GM19452 (cell line): Measurements from ENCODE around the gene INHA.

Experiments
- ATAC-seq: cut with Tn5 transposase; IDR thresholded peaks from one replicate; pipeline ENCODE4 v1.9.1; 2021; ENCODE audit not compliant: unreplicated experiment

Gene INHA

DNA sequence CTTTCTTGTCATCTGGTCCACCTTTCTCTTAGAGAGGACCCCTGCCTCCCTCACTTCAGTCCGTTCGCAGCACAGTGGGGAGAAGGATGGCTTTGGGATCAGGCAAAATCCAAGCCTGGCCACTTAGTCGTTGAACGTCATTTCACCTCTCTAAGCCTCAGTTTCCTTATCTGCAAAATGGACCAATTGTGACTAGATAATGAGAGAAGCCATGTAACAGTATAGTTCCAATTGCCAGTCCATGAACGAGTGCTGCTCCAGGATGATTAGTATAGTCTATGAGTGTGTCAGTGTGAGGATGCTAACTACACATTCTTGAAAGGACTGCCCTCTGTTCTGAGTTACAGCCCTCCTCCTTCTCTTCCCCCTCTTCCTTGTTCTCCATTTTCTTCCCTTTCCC is 1.1 kb downstream of the INHA start:
- ATAC-seq, result no peak

DNA sequence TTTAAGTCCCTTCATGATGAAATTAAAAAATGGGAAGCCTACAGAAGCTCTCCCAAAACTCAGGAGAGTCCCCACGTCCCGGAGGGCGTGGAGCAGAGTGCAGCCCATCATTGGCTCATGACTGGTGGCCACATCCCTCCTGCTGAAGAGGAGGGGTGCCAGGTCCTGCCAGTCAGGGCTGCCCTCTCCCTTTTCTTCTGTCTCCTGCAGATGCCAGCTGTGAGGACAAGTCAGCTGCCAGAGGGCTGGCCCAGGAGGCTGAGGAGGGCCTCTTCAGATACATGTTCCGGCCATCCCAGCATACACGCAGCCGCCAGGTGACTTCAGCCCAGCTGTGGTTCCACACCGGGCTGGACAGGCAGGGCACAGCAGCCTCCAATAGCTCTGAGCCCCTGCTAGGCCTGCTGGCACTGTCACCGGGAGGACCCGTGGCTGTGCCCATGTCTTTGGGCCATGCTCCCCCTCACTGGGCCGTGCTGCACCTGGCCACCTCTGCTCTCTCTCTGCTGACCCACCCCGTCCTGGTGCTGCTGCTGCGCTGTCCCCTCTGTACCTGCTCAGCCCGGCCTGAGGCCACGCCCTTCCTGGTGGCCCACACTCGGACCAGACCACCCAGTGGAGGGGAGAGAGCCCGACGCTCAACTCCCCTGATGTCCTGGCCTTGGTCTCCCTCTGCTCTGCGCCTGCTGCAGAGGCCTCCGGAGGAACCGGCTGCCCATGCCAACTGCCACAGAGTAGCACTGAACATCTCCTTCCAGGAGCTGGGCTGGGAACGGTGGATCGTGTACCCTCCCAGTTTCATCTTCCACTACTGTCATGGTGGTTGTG is 2.6 kb downstream of the INHA start:
- no peak for ATAC-seq

DNA sequence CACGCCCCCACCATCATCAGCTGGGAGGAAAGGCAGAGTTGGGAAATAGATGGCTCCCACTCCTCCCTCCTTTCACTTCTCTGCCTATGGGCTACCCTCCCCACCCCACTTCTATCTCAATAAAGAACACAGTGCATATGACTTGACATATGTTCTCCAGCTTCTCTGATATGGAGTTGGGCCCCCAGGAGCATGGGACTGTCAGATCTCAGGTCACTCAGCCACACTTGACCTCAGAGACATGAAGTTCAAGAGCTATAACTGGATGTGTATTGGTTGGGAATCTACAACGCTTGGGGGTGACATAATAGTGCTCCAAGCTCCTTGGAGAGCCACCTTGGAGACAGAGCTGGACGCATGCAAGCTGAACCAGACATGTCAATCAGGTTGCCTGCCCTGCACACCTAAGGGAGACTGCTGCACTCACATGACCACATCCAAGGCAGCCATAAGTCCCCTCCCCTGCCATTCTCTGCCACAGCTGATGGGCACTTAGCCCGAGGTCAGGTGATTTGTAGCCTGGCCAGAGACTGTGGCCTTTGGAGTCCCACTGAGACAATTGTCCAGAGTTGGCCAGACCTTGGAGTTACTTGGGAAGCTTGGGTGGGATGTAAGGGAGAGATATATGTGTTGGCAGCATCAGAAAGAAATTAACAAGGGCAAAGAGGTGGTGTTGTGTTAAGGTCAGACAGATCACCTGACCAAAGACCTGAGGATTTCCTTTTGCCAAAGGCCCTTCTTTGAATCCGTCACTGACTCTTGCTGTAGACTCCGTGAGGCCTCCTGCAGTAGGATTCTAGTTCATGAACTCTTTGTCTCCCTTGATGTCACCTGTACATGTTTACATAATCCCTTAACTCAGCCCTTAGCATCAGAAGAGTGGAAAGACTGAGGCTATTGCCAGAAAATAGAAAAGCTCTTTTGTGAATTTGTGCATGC is 3.7 kb downstream of the INHA start:
- no peak for ATAC-seq

DNA sequence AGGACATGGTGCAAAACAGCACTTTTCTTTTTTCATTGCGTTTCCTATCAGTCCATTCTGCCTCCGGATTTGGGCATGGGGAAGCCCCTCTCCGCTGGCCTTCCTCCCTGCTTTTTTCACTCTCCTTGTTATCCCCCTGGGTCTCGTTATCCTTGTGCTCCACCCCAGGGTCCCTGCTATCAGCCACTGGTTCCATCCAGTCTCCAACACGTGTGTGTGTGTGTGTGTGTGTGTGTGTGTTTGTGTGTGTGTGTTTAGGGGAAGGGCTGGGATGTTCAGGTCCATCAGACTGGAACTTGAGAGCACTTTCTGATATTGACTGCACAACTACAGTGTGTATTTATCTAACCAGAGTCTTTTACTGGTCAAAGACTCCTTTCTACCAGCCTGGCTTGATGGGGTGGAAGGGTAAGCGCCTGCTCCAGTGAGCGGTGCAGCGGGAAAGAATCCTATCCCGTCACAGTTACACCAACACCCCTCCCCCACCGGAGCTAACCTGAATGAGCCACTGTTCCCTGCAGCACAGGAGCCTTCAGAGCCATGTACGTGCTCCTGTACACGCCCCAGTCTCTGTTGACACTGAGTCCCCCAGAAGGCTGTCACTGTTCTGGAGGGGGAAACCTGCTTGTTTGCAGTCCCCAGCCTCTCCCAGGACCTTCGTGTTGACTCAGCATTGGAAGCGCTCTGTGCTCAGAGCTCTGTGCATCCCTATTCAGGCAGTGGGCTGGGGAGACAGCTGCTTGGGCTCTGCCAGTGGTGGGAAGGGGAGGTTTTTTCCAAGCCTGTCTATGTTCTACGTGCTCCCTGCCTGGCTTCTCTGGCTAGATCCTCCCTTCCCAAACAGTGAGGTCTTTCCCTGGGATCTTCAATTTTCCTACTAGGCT is 4.6 kb downstream of the INHA start:
- no peak for ATAC-seq

DNA sequence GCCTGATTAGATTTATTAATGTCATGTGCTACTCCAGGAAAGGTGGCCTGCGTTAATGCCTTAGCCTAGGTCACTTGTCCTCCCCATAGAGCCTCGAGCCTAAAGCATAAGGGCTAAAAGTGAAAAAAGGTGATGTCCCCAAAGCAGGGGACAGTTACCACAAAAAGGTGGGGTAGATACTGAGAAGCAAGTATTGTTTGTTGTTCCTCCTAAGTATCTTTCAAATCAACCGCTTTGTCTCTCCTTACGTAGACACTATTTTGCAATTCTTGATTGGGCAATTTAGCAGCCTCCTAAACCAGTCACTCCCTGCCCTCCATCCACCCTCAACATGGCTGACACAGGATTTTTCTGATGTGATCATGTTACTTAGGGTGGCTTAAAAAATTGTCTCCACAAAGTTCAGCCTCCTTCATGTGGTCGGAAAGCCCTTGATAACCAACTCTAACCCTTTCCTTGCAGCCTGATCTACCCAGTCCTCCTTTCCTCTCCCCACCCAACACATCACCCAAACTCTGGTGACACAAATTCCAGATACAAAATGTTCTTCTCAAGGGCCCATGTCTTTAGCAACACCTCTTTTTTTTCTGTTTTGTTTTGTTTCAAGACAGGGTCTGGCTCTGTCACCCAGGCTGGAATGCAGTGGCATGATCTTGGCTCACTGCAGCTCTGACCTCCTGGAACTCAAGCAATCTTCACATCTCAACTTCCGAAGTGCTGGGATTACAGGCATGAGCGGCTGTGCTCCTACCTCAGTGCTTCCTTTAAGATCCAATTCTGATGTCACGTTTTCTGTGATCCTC is 6.9 kb downstream of the INHA start:
- no peak for ATAC-seq

DNA sequence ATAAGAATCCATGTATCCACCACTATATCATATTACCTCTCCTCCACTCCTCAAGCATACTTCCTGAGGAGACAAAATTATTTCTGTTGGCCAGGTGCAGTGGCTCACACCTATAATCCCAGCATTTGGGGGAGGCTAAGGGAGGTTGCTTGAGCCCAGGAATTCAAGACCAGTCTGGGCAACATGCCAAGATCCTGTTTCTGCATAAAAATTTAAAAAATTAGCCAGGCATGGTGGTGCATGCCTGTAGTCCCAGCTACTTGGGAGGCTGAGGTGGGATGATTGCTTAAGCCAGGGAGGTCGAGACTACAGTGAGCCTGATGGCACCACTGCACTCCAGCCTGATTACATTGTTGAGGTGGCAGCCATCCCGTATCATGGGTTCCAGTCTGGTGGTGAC is 9.2 kb downstream of the INHA start:
- ATAC-seq, result no peak

DNA sequence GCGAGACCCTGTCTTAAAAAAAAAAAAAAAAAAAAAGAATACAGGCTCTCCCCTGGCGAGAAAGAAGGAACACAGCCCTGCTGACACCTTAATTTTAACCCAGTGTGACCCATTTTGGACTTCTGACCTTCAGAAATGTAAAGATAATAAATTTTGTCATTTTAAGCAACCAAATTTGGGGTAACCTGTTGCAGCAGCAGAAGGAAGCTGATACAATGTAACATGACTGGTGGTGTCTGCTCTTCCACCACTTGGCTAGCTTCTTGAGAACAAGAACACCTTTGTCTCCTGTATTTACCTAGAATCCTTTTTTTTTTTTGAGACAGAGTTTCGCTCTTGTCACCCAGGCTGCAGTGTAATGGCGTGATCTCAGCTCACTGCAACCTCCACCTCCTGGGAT is 19.0 kb downstream of the INHA start:
- no peak for ATAC-seq

DNA sequence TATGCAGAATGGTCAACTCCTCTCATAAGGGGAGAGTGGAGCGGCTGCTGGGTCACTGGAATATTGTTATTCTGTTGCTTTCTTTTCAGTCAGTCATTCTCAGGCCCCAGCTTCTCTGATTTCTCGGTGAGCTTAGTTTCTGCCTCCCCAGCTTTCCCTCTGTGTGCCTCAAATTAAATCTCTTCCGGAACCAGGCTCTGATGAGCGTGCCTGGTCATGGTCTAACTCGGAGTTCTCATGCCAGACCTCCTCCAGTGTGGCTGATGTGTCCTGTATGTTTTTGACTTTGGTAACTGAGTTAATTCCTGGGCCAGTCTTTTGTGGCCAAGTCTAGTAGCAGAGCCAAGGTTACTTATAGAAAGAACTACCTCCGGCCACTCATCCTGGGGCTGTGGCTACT is 20.6 kb downstream of the INHA start:
- no peak for ATAC-seq

DNA sequence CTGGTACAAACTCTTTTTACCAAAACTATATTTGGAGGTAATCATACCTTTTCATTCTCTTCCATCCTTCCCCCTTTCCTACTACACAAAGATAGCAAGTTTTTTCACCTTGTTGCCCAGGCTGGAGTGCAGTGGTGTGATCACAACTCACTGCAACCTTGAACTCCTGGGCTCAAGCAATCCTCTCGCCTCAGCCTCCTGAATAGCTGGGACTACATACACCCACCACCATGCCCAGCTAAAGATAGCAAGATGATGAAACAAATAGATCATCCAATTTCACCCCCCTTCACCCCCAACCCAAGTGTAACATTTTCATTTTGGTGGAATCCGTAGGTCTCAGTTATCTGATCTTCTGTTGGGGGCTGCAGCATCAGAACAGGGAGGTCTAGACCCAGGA is 21.0 kb downstream of the INHA start:
- ATAC-seq, result no peak

DNA sequence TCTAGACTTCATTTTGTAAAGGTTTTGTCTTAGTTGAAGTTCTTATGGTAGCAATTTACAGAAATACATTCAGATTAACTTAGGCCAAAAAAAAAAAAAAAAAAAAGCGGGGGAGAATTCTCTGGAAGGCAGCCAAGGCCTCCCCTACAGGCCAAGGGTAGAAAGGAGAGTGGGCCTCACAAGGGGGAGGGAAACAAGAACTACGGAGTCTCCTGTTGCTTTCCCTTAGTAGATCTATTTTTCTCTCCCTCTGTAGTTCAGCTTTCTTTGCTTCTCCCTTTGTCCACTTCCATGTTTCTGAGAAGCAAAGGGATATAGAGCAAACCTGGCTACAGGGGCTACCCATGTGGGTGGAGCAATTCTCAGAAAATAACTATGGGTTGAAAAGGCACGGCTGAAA is 23.1 kb downstream of the INHA start:
- ATAC-seq, result no peak

DNA sequence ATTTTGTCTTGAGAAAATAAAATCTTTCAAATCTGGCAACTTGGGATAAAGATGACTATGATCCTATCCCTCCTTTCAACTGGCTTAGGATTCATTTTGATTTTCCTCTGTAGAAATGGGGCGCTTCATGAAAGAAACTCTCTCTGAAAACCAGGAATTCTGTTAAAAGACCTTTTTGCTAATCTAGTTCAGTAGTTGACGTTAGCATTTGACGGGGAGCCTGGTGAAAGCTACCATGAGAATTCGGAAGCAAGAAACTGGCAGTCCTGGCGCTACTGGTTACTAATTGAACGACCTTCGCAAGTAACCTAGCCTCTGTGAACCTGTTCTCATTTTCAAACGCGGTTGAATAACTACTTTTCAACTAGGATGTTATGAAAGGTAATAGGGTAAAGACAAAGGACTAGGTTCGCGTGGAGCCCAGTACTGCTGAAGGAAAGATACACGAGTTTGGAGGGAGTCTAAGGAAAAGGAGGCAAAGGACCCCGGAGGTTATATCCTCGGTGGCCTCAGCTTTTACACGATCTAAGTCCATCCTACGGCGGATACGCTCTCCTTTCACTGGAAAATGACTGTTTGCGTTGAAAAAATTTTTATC is 24.9 kb downstream of the INHA start:
- ATAC-seq, result peak; percentile 2

DNA sequence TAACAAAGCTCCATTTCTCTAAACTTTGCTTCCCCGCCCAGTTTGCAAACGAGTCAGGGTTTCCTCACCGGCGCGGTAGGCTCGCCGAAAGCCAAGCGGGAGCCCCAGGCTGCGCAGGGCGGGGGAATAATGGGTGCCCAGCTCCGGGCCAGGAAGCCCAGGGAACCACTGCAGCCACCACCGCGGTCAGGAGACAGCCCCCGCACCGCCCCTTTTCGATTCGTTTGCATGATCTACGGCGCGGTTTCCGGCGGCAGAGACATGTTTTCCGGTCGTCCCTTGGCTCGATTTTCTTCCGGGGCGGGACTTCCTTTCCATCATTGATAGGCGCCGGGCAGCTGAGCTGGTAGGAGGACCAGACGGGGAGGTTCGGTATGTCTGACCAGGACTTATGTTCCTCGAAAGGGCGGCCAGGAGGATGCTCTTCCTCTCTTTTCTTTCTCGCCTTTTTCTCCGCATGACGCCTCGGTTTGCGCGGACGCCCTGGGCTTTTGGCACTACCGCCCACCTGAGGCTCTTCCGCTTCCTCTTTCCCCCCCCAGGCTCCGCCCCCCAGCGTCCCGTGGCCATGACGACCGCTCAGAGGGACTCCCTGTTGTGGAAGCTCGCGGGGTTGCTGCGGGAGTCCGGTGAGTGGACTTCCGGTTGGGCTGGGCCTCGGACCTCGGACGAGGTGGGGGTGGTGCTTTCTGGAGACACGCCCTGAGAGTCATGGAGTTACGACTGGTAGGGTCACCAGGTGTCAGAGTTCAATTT is 25.6 kb downstream of the INHA start, which contains the start of gene STK11IP:
Gene STK11IP (plus strand): TSS at position 306 of the 756 bp plus-strand sequence. CDS start 263 bp downstream, at position 569.
- ATAC-seq, result peak; percentile 89

DNA sequence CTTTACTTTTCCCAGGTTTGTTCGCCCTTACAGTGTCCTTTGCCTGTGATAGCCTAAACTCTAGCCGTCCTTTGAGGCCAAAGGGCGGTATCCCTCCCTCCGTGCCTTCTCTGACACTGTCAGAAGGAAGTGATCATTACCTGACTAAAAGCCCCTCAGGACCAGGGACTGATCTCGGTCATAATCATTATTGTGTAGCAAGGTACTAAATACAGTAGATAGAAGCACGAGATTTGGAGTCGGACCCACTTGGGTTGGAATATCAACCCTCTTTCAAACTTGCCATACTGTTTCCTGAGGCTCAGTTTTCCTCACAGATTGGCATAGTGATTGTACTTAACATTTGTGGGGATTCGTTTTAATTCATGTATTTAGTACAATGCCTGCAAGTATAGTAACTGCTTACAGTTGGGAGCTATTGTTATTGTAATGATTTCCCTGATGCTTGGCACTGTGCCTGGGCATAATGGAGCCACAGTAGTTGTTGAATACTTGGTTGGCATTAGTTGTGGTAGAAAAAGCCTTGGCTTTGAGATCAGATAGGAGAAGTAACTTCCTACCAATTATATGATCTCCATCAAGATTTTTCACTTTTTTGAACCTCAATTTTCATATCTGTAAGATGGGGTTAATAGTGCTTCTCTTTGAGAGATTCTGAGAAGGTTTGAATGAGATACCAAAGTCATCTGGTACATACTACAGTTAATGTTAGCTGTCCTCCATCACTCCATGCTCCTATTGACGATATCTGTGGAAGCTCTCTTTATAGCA is 26.4 kb downstream of the INHA start:
- no peak for ATAC-seq

DNA sequence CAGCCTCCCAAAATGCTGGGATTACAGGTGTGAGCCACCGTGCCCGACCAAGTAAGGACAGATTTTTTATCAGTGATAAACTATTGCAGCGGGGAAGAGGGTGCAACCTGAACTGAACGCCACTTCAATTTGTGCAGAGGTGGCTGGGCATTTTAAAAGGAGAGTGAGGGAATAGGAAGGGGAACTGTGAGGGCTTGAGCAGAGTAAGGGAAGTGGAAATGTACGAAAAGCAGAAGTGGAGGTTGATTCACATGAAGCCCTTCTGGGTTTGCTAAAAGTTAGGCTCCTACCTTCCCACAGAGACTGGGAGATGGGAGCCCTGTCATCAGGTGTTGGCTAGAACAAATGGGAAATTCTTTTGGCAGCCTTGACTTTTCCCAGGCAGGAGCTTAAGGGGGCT is 31.7 kb downstream of the INHA start:
- no peak for ATAC-seq

DNA sequence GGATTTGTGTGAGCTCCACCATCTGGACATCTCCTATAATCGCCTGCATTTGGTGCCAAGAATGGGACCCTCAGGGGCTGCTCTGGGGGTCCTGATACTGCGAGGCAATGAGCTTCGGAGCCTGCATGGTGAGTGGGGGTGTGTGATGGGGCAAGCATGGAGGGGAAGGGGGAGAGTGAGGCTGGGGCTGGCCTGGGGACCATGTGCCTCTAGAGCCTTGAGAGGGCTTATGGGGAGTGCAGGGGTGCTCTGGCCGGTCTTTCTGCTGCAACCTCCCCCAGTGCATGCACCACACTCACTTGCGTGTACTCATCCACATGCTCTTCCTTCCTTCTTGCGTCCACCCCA is 33.5 kb downstream of the INHA start:
- no peak for ATAC-seq

DNA sequence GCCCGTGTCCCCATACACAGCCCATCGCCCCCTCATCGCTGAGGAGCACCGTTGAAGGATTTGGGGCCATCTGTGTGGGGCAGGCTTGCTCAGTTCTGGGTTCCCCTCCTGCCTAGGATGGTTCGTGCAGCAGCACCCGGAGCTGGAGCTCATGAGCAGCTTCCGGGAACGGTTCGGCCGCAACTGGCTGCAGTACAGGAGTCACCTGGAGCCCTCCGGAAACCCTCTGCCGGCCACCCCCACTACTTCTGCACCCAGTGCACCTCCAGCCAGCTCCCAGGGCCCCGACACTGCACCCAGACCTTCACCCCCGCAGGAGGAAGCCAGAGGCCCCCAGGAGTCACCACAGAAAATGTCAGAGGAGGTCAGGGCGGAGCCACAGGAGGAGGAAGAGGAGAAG is 35.8 kb downstream of the INHA start:
- no peak for ATAC-seq

DNA sequence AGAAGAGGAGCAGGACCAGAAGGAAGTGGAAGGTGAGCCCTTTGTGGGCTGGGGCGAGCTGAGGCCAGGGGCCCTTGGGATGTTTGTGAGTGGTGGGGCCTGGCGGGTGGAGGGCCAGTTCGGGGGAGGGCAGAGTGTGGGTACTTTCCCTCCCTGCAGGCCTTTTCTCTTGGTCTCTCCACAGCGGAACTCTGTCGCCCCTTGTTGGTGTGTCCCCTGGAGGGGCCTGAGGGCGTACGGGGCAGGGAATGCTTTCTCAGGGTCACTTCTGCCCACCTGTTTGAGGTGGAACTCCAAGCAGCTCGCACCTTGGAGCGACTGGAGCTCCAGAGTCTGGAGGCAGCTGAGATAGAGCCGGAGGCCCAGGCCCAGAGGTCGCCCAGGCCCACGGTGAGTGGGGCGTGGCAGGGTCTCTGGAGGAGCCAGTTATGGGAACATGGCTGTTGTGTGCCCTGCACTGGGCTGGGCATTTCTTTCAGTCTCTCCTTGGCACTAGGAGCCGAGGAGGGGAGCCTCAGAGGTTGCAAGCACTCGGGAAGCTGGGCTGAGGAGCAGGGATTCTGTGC is 36.4 kb downstream of the INHA start:
- no peak for ATAC-seq

DNA sequence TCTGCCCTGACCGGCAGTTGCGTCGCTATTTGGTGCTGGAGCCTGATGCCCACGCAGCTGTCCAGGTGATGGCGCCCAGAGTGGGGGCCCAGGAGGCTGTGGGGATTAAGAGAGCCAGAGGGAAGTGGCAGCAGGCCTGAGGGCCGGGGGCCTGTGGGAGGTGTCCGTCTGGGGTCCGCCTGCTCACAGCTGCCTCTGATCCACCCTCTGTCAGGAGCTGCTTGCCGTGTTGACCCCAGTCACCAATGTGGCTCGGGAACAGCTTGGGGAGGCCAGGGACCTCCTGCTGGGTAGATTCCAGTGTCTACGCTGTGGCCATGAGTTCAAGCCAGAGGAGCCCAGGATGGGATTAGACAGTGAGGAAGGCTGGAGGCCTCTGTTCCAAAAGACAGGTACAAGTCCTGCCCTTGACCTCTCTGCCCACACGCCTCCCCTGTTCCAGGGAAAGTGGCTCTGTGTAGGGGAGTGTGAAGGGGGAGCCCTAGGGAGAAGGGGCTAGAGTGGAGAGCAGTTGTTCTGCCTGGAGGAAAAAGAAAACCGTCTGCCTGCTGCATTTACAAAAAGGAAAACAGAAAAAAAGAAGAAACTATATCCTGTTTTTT is 37.1 kb downstream of the INHA start:
- no peak for ATAC-seq
